HUES48 (cell line): Measurements from ENCODE around the gene PGPEP1.
A peak's percentile ranks its signal among the peaks of the same experiment; 100 is the strongest.
"Not testable (repeated sequence)": the region's sequence is repeated elsewhere in the genome, so short reads cannot be mapped to it uniquely, and the experiment has no call there.

ENCODE experiments used
- H3K27ac ChIP-seq: one replicate; pipeline ENCODE4 v1.7.0; 2013; ENCODE audit warnings: low read depth, low read length, inconsistent platforms
- H3K27me3 ChIP-seq: 2 replicates; pipeline ENCODE4 v1.6.1; 2013; ENCODE audit warnings: mild to moderate bottlenecking, low read length; ENCODE audit not compliant: control insufficient read depth, insufficient read depth
- H3K36me3 ChIP-seq: 2 replicates; pipeline ENCODE4 v1.6.1; 2013; ENCODE audit warnings: low read length; ENCODE audit not compliant: control insufficient read depth, insufficient read depth
- H3K4me1 ChIP-seq: 2 replicates; pipeline ENCODE4 v1.6.1; 2013; ENCODE audit warnings: mild to moderate bottlenecking, low read length; ENCODE audit not compliant: control insufficient read depth, insufficient read depth
- H3K4me3 ChIP-seq: 2 replicates; pipeline ENCODE4 v1.5.1; 2013; ENCODE audit warnings: mild to moderate bottlenecking, low read depth, low read length
- H3K9ac ChIP-seq: 2 replicates; pipeline ENCODE4 v1.6.1; 2013; ENCODE audit warnings: mild to moderate bottlenecking, low read depth, low read length, moderate library complexity
- H3K9me3 ChIP-seq: 2 replicates; pipeline ENCODE4 v1.6.1; 2013; ENCODE audit warnings: low read length; ENCODE audit not compliant: control insufficient read depth, insufficient read depth

PGPEP1 gene

GRCh38 chr19:18351544-18351943, 11.1 kb downstream of the PGPEP1 start:
- no peaks in the 10 kb centered on the region for H3K9me3 ChIP-seq

GRCh38 chr19:18353378-18354005, 13.1 kb downstream of the PGPEP1 start:
- no peaks in the 10 kb centered on the region for H3K4me1 ChIP-seq

More at GRCh38 chr19:18351544-18351943, 11.1 kb downstream of the PGPEP1 start:
- Histone ChIP-seq H3K36me3 (peaks cover 9% of the 10 kb centered on the region), H3K9ac (no peak overlapping the region), H3K4me3 (no peak overlapping the region), H3K27me3 (no peaks in the 10 kb centered on the region), H3K27ac (no peak overlapping the region), H3K4me1 (no peaks in the 10 kb centered on the region)

GRCh38 chr19:18354743-18355142, 14.3 kb downstream of the PGPEP1 start:
- not testable (repeated sequence) for H3K4me1 ChIP-seq, H3K27ac ChIP-seq, H3K9me3 ChIP-seq, H3K4me3 ChIP-seq, H3K27me3 ChIP-seq, H3K9ac ChIP-seq
- peaks cover 20% of the 10 kb centered on the region for H3K36me3 ChIP-seq

More at GRCh38 chr19:18353378-18354005, 13.1 kb downstream of the PGPEP1 start:
- H3K27me3 ChIP-seq, result no peaks in the 10 kb centered on the region
- H3K9ac ChIP-seq, result no peak overlapping the region
- H3K9me3 ChIP-seq, result no peaks in the 10 kb centered on the region
- no peak overlapping the region for H3K4me3 ChIP-seq
- H3K36me3 ChIP-seq, result peaks cover 18% of the 10 kb centered on the region
- H3K27ac ChIP-seq, result no peak overlapping the region

- no peaks in the 10 kb centered on the region for H3K27me3 ChIP-seq
- no peak overlapping the region for H3K4me3 ChIP-seq
- H3K27ac ChIP-seq, result no peak overlapping the region
- H3K9ac ChIP-seq, result no peak overlapping the region
- peaks cover 24% of the 10 kb centered on the region for H3K36me3 ChIP-seq
- H3K4me1 ChIP-seq, result no peaks in the 10 kb centered on the region
- no peaks in the 10 kb centered on the region for H3K9me3 ChIP-seq
Observed at GRCh38 chr19:18357041-18357440, 16.6 kb downstream of the PGPEP1 start.

GRCh38 chr19:18361646-18362045, 21.2 kb downstream of the PGPEP1 start:
- Histone ChIP-seq H3K9ac (no peak overlapping the region), H3K9me3 (no peaks in the 10 kb centered on the region), H3K4me3 (no peak overlapping the region), H3K27me3 (no peaks in the 10 kb centered on the region), H3K36me3 (peaks cover 24% of the 10 kb centered on the region), H3K4me1 (peaks cover 8% of the 10 kb centered on the region; the same call in 1 of the 2 replicates), H3K27ac (no peak overlapping the region)

- Histone ChIP-seq H3K27me3 (no peaks in the 10 kb centered on the region), H3K9me3 (no peaks in the 10 kb centered on the region), H3K27ac (no peak overlapping the region), H3K4me1 (peaks cover 8% of the 10 kb centered on the region; the same call in 1 of the 2 replicates), H3K4me3 (no peak overlapping the region), H3K36me3 (peaks cover 15% of the 10 kb centered on the region; the same call in 1 of the 2 replicates), H3K9ac (no peak overlapping the region)
Observed at GRCh38 chr19:18362934-18363542, 22.6 kb downstream of the PGPEP1 start.

- H3K36me3 ChIP-seq, result peaks cover 15% of the 10 kb centered on the region; the same call in 1 of the 2 replicates
- H3K27me3 ChIP-seq, result no peaks in the 10 kb centered on the region
- peaks cover 8% of the 10 kb centered on the region; the same call in 1 of the 2 replicates for H3K4me1 ChIP-seq
- H3K9me3 ChIP-seq, result no peaks in the 10 kb centered on the region
- H3K27ac ChIP-seq, result no peak overlapping the region
- no peak overlapping the region for H3K9ac ChIP-seq
- no peak overlapping the region for H3K4me3 ChIP-seq
Observed at GRCh38 chr19:18363787-18364186, 23.4 kb downstream of the PGPEP1 start.

GRCh38 chr19:18364277-18364825, 24.0 kb downstream of the PGPEP1 start:
- not testable (repeated sequence) for H3K4me3 ChIP-seq, H3K4me1 ChIP-seq, H3K9me3 ChIP-seq, H3K27me3 ChIP-seq
- Histone ChIP-seq H3K9ac (peak overlapping the region; percentile 58), H3K27ac (peak overlapping the region; percentile 82), H3K36me3 (peaks cover 15% of the 10 kb centered on the region; the same call in 1 of the 2 replicates)

GRCh38 chr19:18364826-18365528, 24.6 kb downstream of the PGPEP1 start:
- no peak overlapping the region for H3K4me3 ChIP-seq
- no peaks in the 10 kb centered on the region for H3K9me3 ChIP-seq
- H3K27ac ChIP-seq, result peak overlapping the region; percentile 82
- H3K4me1 ChIP-seq, result peaks cover 8% of the 10 kb centered on the region; the same call in 1 of the 2 replicates
- H3K36me3 ChIP-seq, result peaks cover 12% of the 10 kb centered on the region; the same call in 1 of the 2 replicates
- no peaks in the 10 kb centered on the region for H3K27me3 ChIP-seq
- peak overlapping the region; percentile 58 for H3K9ac ChIP-seq

GRCh38 chr19:18366021-18366435, 25.6 kb downstream of the PGPEP1 start:
- no peak overlapping the region for H3K27ac ChIP-seq
- H3K9ac ChIP-seq, result no peak overlapping the region
- no peak overlapping the region for H3K4me3 ChIP-seq
- H3K9me3 ChIP-seq, result no peaks in the 10 kb centered on the region
- H3K27me3 ChIP-seq, result no peaks in the 10 kb centered on the region
- H3K4me1 ChIP-seq, result peaks cover 8% of the 10 kb centered on the region; the same call in 1 of the 2 replicates
- H3K36me3 ChIP-seq, result peaks cover 12% of the 10 kb centered on the region; the same call in 1 of the 2 replicates
